GM19239 (cell line): Measurements from ENCODE around the gene ZNF425.
"Not testable (repeated sequence)": the region's sequence is repeated elsewhere in the genome, so short reads cannot be mapped to it uniquely, and the experiment has no call there.

ENCODE experiments used
- DNase-seq: peaks from one replicate; pipeline ENCODE4 v3.0.0; 2011; ENCODE audit warnings: low spot score; ENCODE audit not compliant: insufficient read length
- FAIRE-seq: peaks from 2 replicates; lab custom pipeline; 2011; peaks lifted over from hg19 to GRCh38; lab: Jason Lieb, UNC

Gene ZNF425

DNA sequence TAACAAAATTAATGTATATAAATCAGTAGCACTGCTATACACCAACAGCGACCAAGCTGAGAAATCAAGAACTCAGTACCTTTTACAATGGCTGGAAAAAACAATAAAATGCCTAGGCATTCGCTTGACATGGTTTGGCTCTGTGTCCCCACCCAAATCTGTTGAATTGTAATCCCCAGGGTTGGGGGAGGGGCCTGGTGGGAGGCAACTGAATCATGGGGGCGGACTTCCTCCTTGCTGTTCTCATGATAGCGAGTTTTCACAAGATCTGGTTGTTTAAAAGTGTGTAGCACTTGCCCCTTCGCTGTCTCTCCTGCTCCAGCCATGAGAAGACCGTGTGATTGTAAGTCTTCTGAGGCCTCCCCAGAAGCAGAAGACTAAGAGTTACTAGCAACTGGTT, 44.2 kb downstream of the ZNF425 start:
- FAIRE-seq: no peak
- DNase-seq: no peak

DNA sequence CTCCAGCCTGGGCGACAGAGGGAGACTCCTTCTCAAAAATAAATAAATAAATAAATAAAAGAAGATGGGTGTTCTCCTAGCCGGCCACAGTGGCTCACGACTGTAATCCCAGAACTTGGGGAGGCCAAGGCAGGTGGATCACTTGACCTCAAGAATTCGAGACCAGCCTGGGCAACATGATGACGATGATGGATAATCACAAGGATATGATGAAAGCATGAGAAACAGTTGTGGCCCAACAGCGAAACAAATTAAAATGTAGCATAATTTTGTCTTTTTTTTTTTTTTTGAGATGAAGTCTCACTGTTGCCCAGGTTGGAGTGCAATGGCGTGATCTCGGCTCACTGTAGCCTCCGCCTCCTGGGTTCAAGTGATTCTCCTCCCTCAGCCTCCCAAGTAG, 48.5 kb downstream of the ZNF425 start:
- no peak for DNase-seq
- no peak for FAIRE-seq

DNA sequence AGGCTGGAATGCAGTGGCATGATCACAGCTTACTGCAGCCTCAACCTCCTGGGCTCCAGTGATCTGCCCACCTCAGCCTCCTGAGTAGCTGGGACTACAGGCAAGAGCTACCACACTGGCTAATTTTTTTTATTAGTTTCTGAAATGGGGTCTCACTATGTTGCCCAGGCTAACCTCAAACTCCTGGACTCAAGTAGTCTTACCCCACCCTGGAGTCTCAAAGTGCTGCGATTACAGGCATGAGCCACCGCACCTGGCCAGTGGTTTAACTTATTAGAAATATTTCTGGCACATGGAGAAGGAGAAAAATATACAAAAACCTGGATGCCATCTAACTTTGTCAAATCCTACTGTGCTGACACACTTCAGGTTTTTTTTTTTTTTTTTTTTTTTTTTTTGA, 50.8 kb downstream of the ZNF425 start:
- DNase-seq: no peak
- FAIRE-seq: no peak

DNA sequence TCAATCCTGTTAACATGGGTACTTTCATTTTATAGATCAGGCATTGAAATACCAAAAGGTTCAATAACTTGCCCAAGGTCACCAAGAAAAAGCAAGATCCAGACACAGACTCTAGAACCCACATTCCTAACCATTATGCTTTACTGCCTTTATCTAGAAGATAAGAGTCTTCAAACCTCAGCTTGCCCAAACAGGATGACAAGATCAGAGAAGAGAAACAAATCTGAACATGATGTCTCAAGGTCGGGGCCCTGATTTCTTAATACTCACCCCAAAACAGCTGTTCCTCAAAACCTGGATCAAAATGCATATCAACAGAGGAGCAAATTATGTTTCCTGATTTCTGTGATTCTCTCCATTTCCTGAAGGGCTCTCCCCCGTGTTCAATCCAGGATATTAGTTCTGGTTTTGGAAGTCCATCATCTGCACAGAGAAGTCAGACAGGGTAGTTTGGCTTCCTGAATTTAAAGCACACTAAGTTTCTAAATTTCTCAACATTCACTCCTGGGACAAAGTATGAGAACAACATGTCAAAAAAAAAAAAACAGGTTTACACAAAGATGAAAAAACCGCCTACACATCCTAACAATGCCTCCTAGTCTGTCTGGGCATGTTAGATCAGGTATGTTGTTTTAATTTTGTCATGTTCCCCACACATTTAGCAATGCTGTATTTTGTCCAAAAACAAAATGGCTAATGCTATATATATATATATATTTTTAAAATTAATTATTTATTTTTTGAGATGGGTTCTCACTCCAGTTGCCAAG, 51.8 kb downstream of the ZNF425 start:
- FAIRE-seq: no peak
- DNase-seq: no peak

DNA sequence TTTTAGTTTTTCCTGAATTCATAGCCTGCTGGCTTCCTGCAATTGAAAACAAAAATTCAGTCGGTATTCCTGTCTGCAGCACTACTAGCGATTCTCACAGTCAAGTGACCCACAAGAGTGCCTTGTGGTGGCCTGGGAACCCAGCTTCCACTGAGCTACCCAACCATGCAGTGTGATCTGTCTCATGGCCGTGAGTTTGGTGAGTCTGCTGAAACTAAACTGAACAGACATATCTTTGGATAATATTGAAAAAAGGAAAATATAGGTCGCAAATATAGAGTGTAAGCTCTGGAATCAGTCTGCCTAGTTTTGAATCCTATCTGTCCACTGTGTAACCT, 53.7 kb downstream of the ZNF425 start:
- no peak for FAIRE-seq
- no peak for DNase-seq

DNA sequence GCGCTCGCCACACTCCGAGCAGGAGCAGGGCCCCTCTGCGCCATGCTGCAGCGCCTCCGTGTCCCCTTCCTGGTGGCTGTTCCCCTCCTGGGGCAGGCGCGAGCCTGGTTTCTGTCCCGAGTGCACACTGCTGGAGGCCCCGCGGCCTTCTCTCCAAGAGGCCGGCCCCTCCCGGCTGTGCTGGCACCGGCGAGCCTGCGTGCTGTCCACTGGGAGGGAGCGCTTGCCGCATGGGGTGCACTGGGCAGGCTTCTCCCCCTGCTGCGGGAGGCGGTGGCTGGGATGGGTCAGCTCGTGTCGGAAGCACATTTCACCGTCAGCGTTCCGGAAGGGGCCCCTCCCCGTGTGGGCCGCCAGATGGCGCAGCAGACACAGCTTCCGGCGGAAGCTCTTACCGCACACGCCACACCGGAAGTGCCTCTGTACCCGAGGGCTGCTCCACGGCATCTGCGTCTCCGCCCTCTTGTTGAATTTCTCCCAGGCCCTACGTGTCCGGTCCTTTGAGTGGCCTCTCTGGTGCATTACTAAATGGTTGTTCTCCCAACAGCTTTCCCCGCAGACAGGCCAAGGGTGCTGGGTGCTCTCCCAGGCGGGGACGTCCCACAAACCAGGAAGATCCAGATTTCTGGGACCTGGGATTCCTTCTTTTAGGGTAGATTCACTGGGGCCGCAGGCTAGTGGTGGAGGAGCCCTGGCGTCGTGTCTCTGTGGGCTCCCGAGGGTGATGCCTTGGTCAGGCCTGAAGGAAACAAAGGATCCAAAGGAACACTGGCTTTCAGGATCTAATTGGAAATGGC, 54.3 kb downstream of the ZNF425 start:
- FAIRE-seq: no peak
- DNase-seq: no peak

DNA sequence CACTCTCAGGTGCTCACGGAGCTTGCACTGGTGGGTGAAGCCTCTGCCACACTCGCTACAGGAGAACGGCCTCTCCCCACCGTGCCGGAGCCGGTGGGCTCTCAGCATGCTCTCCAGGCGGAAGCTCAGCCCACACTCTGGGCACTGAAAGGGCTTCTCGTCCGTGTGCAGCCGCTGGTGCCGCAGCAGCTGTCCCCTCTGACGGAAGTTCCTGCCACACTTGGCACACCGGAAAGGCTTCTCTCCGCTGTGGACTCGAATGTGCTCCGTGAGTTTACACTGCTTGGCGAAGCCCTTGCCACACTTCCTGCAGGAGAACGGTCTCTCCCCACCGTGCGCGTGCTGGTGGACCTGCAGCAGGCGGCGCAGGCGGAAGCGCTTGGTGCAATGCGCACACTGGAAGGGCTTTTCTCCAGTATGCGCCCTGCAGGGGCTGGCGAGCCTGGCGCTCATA, 54.9 kb downstream of the ZNF425 start:
- no peak for FAIRE-seq
- no peak for DNase-seq

DNA sequence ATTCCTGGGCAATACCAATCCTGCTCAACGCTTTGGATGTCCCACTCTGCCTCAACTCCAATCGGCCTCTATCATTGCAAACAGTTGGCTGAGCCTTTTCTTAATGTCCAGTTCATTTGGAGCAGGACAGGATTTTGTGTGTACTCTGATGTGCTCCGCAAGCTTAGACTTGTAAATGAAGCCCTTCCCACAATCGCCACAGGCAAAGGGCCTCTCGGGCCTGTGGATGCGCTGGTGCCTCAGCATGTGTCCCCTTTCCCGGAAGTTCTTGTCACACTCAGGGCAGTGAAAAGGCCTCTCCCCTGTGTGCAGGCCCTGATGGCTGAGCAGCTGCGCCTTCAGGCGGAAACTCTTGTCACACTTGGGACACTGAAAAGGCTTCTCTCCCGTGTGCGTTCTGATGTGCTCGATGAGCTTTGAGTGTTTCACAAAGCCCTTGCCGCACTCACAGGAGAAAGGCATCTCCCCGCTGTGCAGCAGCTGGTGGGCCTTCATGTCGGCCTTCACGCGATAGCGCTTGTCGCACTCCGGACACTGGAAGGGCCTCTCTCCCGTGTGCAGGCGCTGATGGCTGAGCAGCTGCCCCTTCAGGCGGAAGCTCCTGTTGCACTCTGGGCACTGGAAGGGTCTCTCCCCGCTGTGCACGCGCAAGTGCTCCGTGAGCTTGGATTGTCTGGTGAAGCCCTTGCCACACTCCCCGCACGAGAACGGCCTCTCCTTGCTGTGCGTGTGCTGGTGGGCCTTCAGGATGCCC, 55.6 kb downstream of the ZNF425 start:
- DNase-seq: no peak
- FAIRE-seq: no peak

DNA sequence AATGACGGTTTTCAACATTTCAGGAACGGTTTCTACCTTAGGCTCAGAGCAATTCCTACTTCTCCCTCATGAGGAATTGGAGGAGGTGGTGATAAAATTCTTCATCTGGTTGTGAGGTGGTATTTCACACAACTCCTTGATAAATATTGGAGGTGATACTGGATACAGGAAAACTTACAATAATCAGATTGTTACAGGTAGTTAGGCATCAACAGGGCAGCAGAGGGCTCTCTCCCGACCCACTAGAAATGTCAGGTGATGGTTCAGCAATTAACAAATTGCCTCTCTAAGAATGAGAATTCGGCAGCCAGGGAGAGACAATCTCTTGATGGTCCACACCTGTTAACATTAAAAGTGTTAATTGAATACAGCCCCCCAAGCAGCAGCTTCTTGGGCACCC, 58.3 kb downstream of the ZNF425 start:
- DNase-seq (no peak), FAIRE-seq (no peak)

DNA sequence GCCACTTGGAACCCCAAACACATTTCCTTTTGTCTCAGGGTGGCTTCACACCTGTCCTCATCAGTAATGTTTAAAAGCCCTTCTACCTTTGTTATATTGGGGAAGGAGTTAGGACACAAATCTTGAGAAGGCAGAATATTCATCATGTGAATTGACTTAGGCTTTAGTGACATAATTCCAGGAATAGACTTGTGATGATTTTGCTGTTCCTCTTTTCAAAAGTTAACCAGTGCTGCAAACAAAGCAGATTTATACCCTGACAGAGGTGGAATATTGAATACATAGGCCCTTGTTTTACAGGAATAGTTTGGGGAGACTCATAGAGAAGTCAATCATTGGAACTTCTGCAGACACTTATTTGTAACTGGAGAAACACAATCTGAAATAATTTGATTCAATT, 62.6 kb downstream of the ZNF425 start:
- no peak for FAIRE-seq

DNA sequence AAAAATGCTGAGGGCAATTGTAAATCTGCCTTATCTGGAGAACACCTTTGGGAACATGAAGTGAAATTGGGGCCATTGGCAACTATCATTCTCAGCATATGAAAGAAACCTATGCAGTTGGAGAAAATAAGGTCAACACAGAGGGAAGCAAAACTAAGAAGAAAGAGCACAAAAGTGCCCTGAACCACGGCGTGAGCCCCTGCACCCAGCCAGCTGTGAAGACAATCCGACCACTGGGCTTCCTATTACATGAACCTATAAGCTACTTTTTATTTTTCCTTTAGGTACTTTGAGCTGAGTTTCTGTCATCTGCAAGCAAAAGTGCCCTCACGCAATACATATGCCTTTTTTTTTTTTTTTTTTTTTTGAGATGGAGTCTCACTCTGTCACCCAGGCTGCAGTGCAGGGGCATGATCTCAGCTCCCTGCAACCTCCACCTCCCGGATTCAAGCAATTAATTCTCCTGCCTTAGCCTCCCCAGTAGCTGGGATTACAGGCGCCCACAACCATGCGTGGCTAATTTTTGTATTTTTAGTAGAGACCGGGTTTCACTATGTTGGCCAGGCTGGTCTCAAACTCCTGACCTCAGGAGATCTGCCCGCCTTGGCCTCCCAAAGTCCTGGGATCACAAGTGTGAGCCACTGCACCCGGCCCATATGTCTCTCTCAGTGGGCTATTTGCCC, 63.8 kb downstream of the ZNF425 start:
- FAIRE-seq, DNase-seq: not testable (repeated sequence)

More for the DNA sequence above, 62.6 kb downstream of the ZNF425 start:
- no peak for DNase-seq

DNA sequence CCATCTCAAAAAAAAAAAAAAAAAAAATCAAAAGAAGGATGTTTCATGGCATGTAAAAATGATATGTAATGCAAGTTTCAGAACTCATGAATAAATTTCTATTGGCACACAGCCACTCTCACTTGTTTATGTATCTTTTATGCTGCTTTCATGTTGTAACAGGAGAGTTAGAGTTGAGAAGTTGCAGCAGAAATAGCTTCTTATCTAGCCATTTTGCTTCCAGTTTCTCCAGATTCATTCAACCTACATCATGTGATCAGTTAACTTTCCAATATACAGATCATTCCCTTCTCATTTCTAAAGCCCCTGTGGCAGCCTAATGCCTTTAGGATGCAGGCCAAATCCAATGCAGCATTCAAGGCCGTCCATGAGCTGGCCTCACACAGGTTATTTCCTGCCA, 66.0 kb downstream of the ZNF425 start:
- FAIRE-seq (no peak), DNase-seq (no peak)

DNA sequence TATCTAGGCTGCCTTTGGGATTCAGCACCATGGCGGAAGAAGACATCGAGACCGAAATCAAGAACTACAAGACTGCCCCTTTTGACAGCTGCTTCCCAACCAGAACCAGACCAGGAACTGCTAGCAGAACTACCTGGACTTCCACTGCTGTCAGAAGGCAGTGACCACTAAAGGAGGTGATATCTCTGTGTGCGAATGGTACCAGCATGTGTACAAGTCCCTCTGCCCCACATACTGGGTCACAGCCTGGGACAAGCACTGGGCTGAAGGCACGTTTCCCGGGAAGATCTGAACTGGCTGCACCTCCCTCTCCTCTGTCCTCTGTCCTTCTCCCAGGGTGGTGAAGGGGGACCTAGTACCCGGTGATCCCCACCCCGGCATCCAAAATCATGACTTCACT, 72.2 kb downstream of the ZNF425 start:
- FAIRE-seq (no peak), DNase-seq (no peak)

DNA sequence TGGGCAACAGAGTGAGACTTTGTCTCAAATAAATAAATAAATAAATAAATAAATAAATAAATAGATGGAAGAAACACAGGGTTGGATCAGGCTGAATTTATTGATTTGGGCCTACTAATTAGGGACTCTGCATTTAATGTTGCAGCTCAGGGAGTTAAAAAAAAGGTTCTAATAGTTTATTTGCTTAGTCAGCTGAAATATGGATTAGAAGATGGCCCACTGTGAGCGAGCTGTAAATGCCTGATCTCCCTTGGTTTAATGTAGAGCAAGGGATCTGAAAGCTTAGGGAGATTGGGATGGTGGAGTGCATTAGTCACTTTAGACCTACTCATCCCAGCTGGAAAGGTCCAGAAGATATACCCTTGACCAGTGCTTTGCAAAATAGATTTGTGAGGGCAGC, 72.7 kb downstream of the ZNF425 start:
- DNase-seq (no peak), FAIRE-seq (no peak)
